ENCODE data around the gene ACE. TPM values are rescaled to one million over a fixed set of nuclear protein-coding genes. Genes with fewer than 3 reads are reported as not detected.

The ACE gene
- total and polyA plus RNA-seq, 8 donors, result 3.1 to 18.3 (median 6.4) TPM

GRCh38 chr17:63446753-63447470 lies 29.9 kb upstream of the ACE start:
- intact Hi-C loops (cut with DNase I), result no loop called here
- no peaks in the 10 kb centered on the region for H3K27me3 ChIP-seq
- H3K4me1 ChIP-seq, result peaks cover 12 to 16% (median 16%) of the 10 kb centered on the region in 3 donors
- DNase-seq (peak; percentile 56 to 90 (median 74)), FAIRE-seq (no peak), ATAC-seq (peak; percentile 16 to 58 (median 49))
- H3K36me3 ChIP-seq, result no peaks in the 10 kb centered on the region
- peak overlapping the region; percentile 43 to 78 (median 62) for H3K4me3 ChIP-seq
- H3K9me3 ChIP-seq, result no peaks in the 10 kb centered on the region
- 49 to 51% methylated on average over 36 to 44 of the region's 44 CpGs for WGBS, 2 donors
- TF ChIP-seq CTCF (IDR thresholded peaks at IDR 0.05), result no peak
- H3K27ac ChIP-seq, result peak overlapping the region; percentile 93 to 98 (median 96)

- no peak for TF ChIP-seq CTCF (IDR thresholded peaks at IDR 0.05)
- H3K4me1 ChIP-seq, result peaks cover 12 to 16% (median 13%) of the 10 kb centered on the region in 3 donors
Measured at GRCh38 chr17:63447471-63448009, 29.3 kb upstream of the ACE start.

GRCh38 chr17:63448655-63449054 lies 28.2 kb upstream of the ACE start:
- peaks cover 7 to 16% (median 11%) of the 10 kb centered on the region in 3 donors for H3K4me1 ChIP-seq
- no peaks in the 10 kb centered on the region for H3K9me3 ChIP-seq
- FAIRE-seq (no peak), DNase-seq (peak in 1 of 6 donors; percentile 19), ATAC-seq (no peak)
- intact Hi-C loops (cut with DNase I), result no loop called here
- H3K4me3 ChIP-seq, result no peak overlapping the region
- H3K27ac ChIP-seq, result no peak overlapping the region
- WGBS, 2 donors, result 88 to 91% methylated on average over 3 of the region's 3 CpGs
- no peaks in the 10 kb centered on the region for H3K36me3 ChIP-seq
- no peak for TF ChIP-seq CTCF (IDR thresholded peaks at IDR 0.05)
- no peaks in the 10 kb centered on the region for H3K27me3 ChIP-seq

More at GRCh38 chr17:63447471-63448009, 29.3 kb upstream of the ACE start:
- no peak for ATAC-seq
- Histone ChIP-seq H3K36me3 (no peaks in the 10 kb centered on the region), H3K27ac (peak overlapping the region; percentile 93 to 98 (median 96)), H3K4me3 (no peak overlapping the region), H3K9me3 (no peaks in the 10 kb centered on the region), H3K27me3 (no peaks in the 10 kb centered on the region)
- no peak for FAIRE-seq
- DNase-seq, result no peak
- intact Hi-C loops (cut with DNase I), result no loop called here
- 44 to 49% methylated on average over 12 of the region's 12 CpGs for WGBS, 2 donors

- FAIRE-seq (no peak), ATAC-seq (no peak), DNase-seq (no peak)
- Histone ChIP-seq H3K27ac (no peak overlapping the region), H3K36me3 (no peaks in the 10 kb centered on the region), H3K4me3 (no peak overlapping the region), H3K27me3 (no peaks in the 10 kb centered on the region), H3K4me1 (peaks cover 0 to 9% (median 7%) of the 10 kb centered on the region in 3 donors), H3K9me3 (no peaks in the 10 kb centered on the region)
- no peak for TF ChIP-seq CTCF (IDR thresholded peaks at IDR 0.05)
- 42 to 46% methylated on average over 11 of the region's 11 CpGs for WGBS, 2 donors
- intact Hi-C loops (cut with DNase I), result no loop called here
Measured at GRCh38 chr17:63450551-63450950, 26.3 kb upstream of the ACE start.

GRCh38 chr17:63451150-63451549 lies 25.7 kb upstream of the ACE start:
- no peak overlapping the region for H3K27ac ChIP-seq
- H3K4me3 ChIP-seq, result no peak overlapping the region
- 85% methylated on average over 10 to 11 of the region's 11 CpGs for WGBS, 2 donors
- DNase-seq, result no peak
- no peak for TF ChIP-seq CTCF (IDR thresholded peaks at IDR 0.05)
- intact Hi-C loops (cut with DNase I), result no loop called here
- H3K27me3 ChIP-seq, result no peaks in the 10 kb centered on the region
- peaks cover 0 to 9% (median 7%) of the 10 kb centered on the region in 3 donors for H3K4me1 ChIP-seq
- no peaks in the 10 kb centered on the region for H3K36me3 ChIP-seq
- no peak for ATAC-seq
- H3K9me3 ChIP-seq, result no peaks in the 10 kb centered on the region
- FAIRE-seq, result no peak
